Measurements from ENCODE around the gene ITGA11. TPM values are rescaled to one million over a fixed set of nuclear protein-coding genes. Genes with fewer than 3 reads are reported as not detected.

ITGA11 gene
- total and polyA plus RNA-seq, 2 experiments from 2014 or later = 0.03 to 0.40 TPM

DNA sequence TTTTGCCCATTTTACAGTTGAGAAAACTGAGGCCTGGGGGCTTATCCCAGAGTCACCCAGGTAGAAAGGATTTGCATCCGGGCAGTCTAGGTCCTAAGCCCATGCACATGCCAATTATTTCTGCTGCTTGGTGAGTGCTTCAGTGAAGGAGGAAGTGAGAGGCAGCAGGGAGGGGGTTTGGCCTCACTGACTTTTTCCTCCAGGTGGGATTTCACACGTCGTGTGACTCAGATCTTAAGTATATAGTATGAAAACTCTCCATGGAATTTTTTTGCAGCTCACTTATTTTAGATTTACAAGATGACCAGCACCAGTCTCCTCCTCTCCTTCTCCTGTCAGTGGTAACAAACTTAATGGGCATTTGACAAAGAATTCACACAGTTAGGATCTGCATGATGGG lies 4.6 kb downstream of the ITGA11 start:
- TF ChIP-seq JUNB (IDR thresholded peaks at IDR 0.05; ENCODE audit: unreplicated experiment) = no peak
- TF ChIP-seq, protein P1, sequence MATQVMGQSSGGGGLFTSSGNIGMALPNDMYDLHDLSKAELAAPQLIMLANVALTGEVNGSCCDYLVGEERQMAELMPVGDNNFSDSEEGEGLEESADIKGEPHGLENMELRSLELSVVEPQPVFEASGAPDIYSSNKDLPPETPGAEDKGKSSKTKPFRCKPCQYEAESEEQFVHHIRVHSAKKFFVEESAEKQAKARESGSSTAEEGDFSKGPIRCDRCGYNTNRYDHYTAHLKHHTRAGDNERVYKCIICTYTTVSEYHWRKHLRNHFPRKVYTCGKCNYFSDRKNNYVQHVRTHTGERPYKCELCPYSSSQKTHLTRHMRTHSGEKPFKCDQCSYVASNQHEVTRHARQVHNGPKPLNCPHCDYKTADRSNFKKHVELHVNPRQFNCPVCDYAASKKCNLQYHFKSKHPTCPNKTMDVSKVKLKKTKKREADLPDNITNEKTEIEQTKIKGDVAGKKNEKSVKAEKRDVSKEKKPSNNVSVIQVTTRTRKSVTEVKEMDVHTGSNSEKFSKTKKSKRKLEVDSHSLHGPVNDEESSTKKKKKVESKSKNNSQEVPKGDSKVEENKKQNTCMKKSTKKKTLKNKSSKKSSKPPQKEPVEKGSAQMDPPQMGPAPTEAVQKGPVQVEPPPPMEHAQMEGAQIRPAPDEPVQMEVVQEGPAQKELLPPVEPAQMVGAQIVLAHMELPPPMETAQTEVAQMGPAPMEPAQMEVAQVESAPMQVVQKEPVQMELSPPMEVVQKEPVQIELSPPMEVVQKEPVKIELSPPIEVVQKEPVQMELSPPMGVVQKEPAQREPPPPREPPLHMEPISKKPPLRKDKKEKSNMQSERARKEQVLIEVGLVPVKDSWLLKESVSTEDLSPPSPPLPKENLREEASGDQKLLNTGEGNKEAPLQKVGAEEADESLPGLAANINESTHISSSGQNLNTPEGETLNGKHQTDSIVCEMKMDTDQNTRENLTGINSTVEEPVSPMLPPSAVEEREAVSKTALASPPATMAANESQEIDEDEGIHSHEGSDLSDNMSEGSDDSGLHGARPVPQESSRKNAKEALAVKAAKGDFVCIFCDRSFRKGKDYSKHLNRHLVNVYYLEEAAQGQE (IDR thresholded peaks at IDR 0.05; ENCODE audit: unreplicated experiment) = no peak
- no peak for TF ChIP-seq EZH2 (IDR thresholded peaks at IDR 0.05; ENCODE audit: low read depth, unreplicated experiment)
- no peak for TF ChIP-seq CREB1 (CRISPR knock-in tag; IDR thresholded peaks at IDR 0.05; ENCODE audit: low read depth)
- H3K27ac Mint-ChIP-seq = no peak overlapping the region
- Histone ChIP-seq H3K4me3 (no peak overlapping the region), H3K4me1 (ENCODE audit: insufficient read depth) (peaks cover 2% of the 10 kb centered on the region), H3K27ac (ENCODE audit: low read depth) (no peak overlapping the region), H3F3A (replicated peaks; ENCODE audit: low read depth) (no peaks in the 10 kb centered on the region), H3K4me2 (no peak overlapping the region), H4K20me1 (replicated peaks; ENCODE audit: insufficient read depth) (no peaks in the 10 kb centered on the region), H3K36me3 (ENCODE audit: insufficient read depth) (no peaks in the 10 kb centered on the region), H3K27me3 (ENCODE audit: insufficient read depth) (peaks cover 40% of the 10 kb centered on the region), H3K9me2 (ENCODE audit: insufficient read depth) (no peaks in the 10 kb centered on the region), H3K79me2 (replicated peaks; ENCODE audit: insufficient read depth) (no peaks in the 10 kb centered on the region), H2AFZ (no peak overlapping the region)
- peaks cover 2% of the 10 kb centered on the region; the same call in 1 of the 3 replicates for H3K9me3 Mint-ChIP-seq
- H3K4me3 Mint-ChIP-seq = no peak overlapping the region
- DNase-seq (ENCODE audit: low spot score) (no peak), ATAC-seq (no peak)
- H3K4me1 Mint-ChIP-seq = peaks cover 7% of the 10 kb centered on the region
- H3K36me3 Mint-ChIP-seq (ENCODE audit: low read depth) = no peaks in the 10 kb centered on the region; the same call in 2 of the 3 replicates
- H3K27me3 Mint-ChIP-seq (ENCODE audit: insufficient read depth, low read depth, poor library complexity) = peaks cover 41% of the 10 kb centered on the region

DNA sequence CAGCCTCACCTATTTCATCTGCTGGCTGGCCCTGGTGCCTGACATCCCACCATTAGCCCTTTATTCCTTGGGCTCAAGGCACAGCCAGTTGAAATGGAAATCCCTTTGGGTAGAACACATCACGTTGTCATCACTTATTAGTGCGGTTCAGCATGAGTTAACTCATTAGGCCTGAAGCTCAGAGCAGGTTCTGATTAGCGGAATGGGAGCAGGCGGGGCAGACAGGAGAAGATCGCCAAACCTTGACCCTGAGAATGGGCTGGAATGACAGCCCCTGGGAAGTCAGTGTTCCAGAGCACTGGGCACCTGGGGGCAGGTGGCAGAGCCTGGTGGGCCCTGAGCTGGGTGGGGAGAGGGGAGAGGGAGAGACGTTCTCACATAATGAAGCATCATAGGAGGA lies 5.8 kb downstream of the ITGA11 start:
- Histone ChIP-seq H3K27ac (ENCODE audit: low read depth) (no peak overlapping the region), H3K36me3 (ENCODE audit: insufficient read depth) (no peaks in the 10 kb centered on the region), H3K4me2 (no peak overlapping the region), H4K20me1 (replicated peaks; ENCODE audit: insufficient read depth) (no peaks in the 10 kb centered on the region), H3K9me2 (ENCODE audit: insufficient read depth) (no peaks in the 10 kb centered on the region), H3K4me3 (no peak overlapping the region), H3F3A (replicated peaks; ENCODE audit: low read depth) (no peaks in the 10 kb centered on the region), H3K4me1 (ENCODE audit: insufficient read depth) (no peaks in the 10 kb centered on the region), H2AFZ (no peak overlapping the region), H3K79me2 (replicated peaks; ENCODE audit: insufficient read depth) (no peaks in the 10 kb centered on the region), H3K27me3 (ENCODE audit: insufficient read depth) (peaks cover 27% of the 10 kb centered on the region)
- Mint-ChIP-seq H3K27me3 (ENCODE audit: insufficient read depth, low read depth, poor library complexity) (peaks cover 34% of the 10 kb centered on the region), H3K9me3 (peaks cover 2% of the 10 kb centered on the region; the same call in 1 of the 3 replicates), H3K27ac (no peak overlapping the region), H3K36me3 (ENCODE audit: low read depth) (no peaks in the 10 kb centered on the region; the same call in 2 of the 3 replicates), H3K4me3 (no peak overlapping the region), H3K4me1 (peaks cover 12% of the 10 kb centered on the region)
- ATAC-seq (no peak), DNase-seq (ENCODE audit: low spot score) (no peak)
- TF ChIP-seq ZNF331 (CRISPR knock-in tag; IDR thresholded peaks at IDR 0.05; ENCODE audit: low read depth) (no peak), STAT1 (IDR thresholded peaks at IDR 0.05; ENCODE audit: unreplicated experiment) (no peak), POLR2AphosphoS5 (IDR thresholded peaks at IDR 0.05; ENCODE audit: low read depth) (no peak), JUNB (IDR thresholded peaks at IDR 0.05; ENCODE audit: unreplicated experiment) (no peak), CREB1 (CRISPR knock-in tag; IDR thresholded peaks at IDR 0.05; ENCODE audit: low read depth) (no peak), EZH2phosphoT487 (IDR thresholded peaks at IDR 0.05; ENCODE audit: unreplicated experiment) (no peak), ZNF114 (CRISPR knock-in tag; IDR thresholded peaks at IDR 0.05) (no peak), EZH2 (IDR thresholded peaks at IDR 0.05; ENCODE audit: low read depth, unreplicated experiment) (no peak), NANOG (IDR thresholded peaks at IDR 0.05; ENCODE audit: borderline replicate concordance) (no peak)
- TF ChIP-seq, protein P1 (IDR thresholded peaks at IDR 0.05; ENCODE audit: unreplicated experiment) = no peak
- TF ChIP-seq, protein P2, sequence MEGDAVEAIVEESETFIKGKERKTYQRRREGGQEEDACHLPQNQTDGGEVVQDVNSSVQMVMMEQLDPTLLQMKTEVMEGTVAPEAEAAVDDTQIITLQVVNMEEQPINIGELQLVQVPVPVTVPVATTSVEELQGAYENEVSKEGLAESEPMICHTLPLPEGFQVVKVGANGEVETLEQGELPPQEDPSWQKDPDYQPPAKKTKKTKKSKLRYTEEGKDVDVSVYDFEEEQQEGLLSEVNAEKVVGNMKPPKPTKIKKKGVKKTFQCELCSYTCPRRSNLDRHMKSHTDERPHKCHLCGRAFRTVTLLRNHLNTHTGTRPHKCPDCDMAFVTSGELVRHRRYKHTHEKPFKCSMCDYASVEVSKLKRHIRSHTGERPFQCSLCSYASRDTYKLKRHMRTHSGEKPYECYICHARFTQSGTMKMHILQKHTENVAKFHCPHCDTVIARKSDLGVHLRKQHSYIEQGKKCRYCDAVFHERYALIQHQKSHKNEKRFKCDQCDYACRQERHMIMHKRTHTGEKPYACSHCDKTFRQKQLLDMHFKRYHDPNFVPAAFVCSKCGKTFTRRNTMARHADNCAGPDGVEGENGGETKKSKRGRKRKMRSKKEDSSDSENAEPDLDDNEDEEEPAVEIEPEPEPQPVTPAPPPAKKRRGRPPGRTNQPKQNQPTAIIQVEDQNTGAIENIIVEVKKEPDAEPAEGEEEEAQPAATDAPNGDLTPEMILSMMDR (conservative IDR thresholded peaks at IDR 0.05; ENCODE audit: low read depth in 2 of 2) = no peak
- TF ChIP-seq, protein P3, sequence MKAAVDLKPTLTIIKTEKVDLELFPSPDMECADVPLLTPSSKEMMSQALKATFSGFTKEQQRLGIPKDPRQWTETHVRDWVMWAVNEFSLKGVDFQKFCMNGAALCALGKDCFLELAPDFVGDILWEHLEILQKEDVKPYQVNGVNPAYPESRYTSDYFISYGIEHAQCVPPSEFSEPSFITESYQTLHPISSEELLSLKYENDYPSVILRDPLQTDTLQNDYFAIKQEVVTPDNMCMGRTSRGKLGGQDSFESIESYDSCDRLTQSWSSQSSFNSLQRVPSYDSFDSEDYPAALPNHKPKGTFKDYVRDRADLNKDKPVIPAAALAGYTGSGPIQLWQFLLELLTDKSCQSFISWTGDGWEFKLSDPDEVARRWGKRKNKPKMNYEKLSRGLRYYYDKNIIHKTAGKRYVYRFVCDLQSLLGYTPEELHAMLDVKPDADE (IDR thresholded peaks at IDR 0.05) = no peak

Measured in GM23338 (cell line).